GM10248 (cell line): ENCODE data around the gene PDK3.

Experiments
- CTCF ChIA-PET: fragments of 300-600 bp; sonication (Branson Sonifier 250); formaldehyde crosslinking; extraction: SDS; loops from one replicate; lab custom pipeline; 2021; ENCODE audit warnings: antibody characterized with exemption; lab: Yijun Ruan, JAX
- POLR2A ChIA-PET: fragments of 350-650 bp; sonication (Branson Sonifier 250); formaldehyde crosslinking; extraction: SDS; loops from one replicate; lab custom pipeline; 2020; ENCODE audit warnings: antibody characterized with exemption; lab: Yijun Ruan, JAX
- DNase-seq: peaks from one replicate; pipeline ENCODE4 v3.0.0; 2012; ENCODE audit errors: extremely low spot score
- TF ChIP-seq, protein P1 (sequence below): IDR thresholded peaks from 2 replicates; pipeline ENCODE4 v1.5.1; 2012; ENCODE audit warnings: mild to moderate bottlenecking, low read depth; ENCODE audit errors: extremely low read depth, missing control alignments, control extremely low read depth

The PDK3 gene

DNA sequence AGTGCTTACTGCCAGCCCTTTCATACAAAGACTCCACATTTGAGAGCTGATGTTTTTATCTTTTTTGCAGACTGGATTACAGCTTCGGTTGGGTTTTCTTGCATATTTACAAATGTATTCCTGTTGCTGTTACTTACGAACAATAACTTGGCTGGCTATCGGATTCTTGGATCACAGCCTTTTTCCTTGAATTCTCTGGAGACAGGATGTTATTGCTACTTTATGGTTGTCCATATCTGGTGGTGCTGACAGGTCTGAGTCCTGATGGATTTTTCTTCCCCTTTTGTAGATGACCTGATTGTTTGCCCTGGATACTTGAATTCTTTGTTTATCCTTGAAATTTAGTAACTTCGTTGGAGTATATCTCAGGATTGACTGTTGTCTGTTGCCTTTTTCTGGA is 77.7 kb downstream of the PDK3 start:
- ChIA-PET CTCF (no interaction called here), POLR2A (no interaction called here)
- no peak for DNase-seq
- TF ChIP-seq, protein P1, sequence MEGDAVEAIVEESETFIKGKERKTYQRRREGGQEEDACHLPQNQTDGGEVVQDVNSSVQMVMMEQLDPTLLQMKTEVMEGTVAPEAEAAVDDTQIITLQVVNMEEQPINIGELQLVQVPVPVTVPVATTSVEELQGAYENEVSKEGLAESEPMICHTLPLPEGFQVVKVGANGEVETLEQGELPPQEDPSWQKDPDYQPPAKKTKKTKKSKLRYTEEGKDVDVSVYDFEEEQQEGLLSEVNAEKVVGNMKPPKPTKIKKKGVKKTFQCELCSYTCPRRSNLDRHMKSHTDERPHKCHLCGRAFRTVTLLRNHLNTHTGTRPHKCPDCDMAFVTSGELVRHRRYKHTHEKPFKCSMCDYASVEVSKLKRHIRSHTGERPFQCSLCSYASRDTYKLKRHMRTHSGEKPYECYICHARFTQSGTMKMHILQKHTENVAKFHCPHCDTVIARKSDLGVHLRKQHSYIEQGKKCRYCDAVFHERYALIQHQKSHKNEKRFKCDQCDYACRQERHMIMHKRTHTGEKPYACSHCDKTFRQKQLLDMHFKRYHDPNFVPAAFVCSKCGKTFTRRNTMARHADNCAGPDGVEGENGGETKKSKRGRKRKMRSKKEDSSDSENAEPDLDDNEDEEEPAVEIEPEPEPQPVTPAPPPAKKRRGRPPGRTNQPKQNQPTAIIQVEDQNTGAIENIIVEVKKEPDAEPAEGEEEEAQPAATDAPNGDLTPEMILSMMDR = no peak

GRCh38 chrX:24547961-24548360 is 82.9 kb downstream of the PDK3 start:
- TF ChIP-seq, protein P1 = no peak
- no peak for DNase-seq
- ChIA-PET CTCF (interaction anchor here (0.9 to 1.5 kb wide), 3 partner anchors 22 to 177 kb away, joined by 3 to 4 read pairs (median 3); no protein-coding TSS in a partner anchor), POLR2A (no interaction called here)

GRCh38 chrX:24550166-24550565 is 85.1 kb downstream of the PDK3 start:
- TF ChIP-seq, protein P1 = no peak
- ChIA-PET CTCF (interaction anchor here (1.3 to 1.4 kb wide), 2 partner anchors 10 to 179 kb away, joined by 3 to 4 read pairs; no protein-coding TSS in a partner anchor), POLR2A (no interaction called here)
- no peak for DNase-seq

DNA sequence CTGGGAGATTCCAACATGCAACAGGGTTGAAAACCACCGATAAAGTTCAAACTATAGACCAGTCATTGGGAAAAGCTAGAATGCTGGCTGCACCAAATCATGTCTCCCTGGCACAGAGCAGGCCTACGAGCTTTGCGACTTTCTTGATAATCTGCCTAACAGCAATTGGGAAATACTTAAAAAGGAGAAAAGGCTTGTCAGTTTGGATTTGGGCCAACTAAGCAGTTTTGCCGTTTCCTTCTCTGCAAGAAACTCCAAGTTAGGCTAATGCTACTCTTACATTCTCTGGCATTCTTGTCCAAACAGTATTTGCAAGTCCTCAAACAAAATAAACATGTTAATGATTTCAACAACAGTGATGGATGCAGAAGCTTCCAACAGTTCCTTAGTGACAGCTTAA is 87.9 kb downstream of the PDK3 start:
- TF ChIP-seq, protein P1 = no peak
- CTCF ChIA-PET = no interaction called here
- no peak for DNase-seq
- POLR2A ChIA-PET = no interaction called here

DNA sequence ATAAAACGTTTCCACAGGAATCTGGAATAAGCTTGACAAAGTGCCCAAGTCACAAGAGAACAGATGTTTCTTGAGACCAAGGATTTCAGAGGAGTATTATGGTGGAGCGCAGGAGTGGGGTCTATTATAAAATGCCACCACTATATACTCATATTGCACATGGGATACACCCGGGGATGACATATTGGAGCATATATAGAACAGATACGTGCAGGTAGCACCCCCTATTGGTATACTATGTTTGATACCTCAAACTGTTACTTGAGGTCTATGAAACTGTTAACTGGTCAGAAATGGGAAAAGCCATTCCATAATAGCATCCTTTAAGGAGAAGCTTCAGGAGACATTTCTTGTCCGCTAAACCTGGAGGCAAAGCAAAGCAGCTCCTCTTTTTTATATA is 96.0 kb downstream of the PDK3 start:
- DNase-seq = peak; percentile 50
- ChIA-PET CTCF (interaction anchor here (0.9 to 3.2 kb wide), 11 partner anchors 10 to 211 kb away, joined by 3 to 25 read pairs (median 6); no protein-coding TSS in a partner anchor), POLR2A (no interaction called here)
- TF ChIP-seq, protein P1 = no peak

GRCh38 chrX:24563291-24564010 is 98.4 kb downstream of the PDK3 start:
- no peak for DNase-seq
- TF ChIP-seq, protein P1 = no peak
- ChIA-PET CTCF (interaction anchor here (1.4 to 3.2 kb wide), 2 partner anchors 168 to 193 kb away, joined by 4 to 23 read pairs; no protein-coding TSS in a partner anchor), POLR2A (no interaction called here)
